Measurements from ENCODE around the gene ZNF165. TPM values are rescaled to one million over a fixed set of nuclear protein-coding genes. Genes with fewer than 3 reads are reported as not detected.

Gene ZNF165
- total RNA-seq, 1 donor from 2014 or later: not detected

GRCh38 chr6:28124350-28124970, 44.1 kb downstream of the ZNF165 start, which contains the start of gene ZSCAN16:
ZSCAN16 (plus strand) TSS chr6:28124609; CDS start chr6:28125444, 835 bp downstream.
- Histone ChIP-seq H3K27ac (peak within 1 kb of the TSS; percentile 77 to 78), H3K9me3 (no peaks in the 10 kb centered on the region), H3K36me3 (peaks cover 11 to 18% of the 10 kb centered on the region in 2 donors), H3K4me1 (peaks cover 3 to 9% of the 10 kb centered on the region in 2 donors), H3K4me3 (peak within 1 kb of the TSS; percentile 72 to 84), H3K27me3 (no peaks in the 10 kb centered on the region)
- no peak for TF ChIP-seq CTCF (IDR thresholded peaks at IDR 0.05)
- peak in 1 of 2 donors; percentile 89 for DNase-seq (ENCODE audit: low spot score in 2 of 2)
- intact Hi-C loops (cut with DNase I): loop anchor here (5.0 kb wide), 1 partner anchor 233 kb away; no protein-coding TSS in a partner anchor

- H3K9me3 ChIP-seq: no peaks in the 10 kb centered on the region
- H3K27me3 ChIP-seq: no peaks in the 10 kb centered on the region
- peak overlapping the region; percentile 72 to 84 for H3K4me3 ChIP-seq
- H3K36me3 ChIP-seq: peaks cover 15 to 17% of the 10 kb centered on the region in 2 donors
- TF ChIP-seq CTCF (IDR thresholded peaks at IDR 0.05): no peak
- H3K27ac ChIP-seq: peak overlapping the region; percentile 77 to 78
- H3K4me1 ChIP-seq: peaks cover 3 to 9% of the 10 kb centered on the region in 2 donors
- intact Hi-C loops (cut with DNase I): loop anchor here (5.0 kb wide), 1 partner anchor 232 kb away; no protein-coding TSS in a partner anchor
- no peak for DNase-seq (ENCODE audit: low spot score in 2 of 2)
These were observed 44.6 kb downstream of the ZNF165 start for GRCh38 chr6:28124971-28125353.

GRCh38 chr6:28125401-28125800, 45.0 kb downstream of the ZNF165 start:
- H3K36me3 ChIP-seq: peaks cover 12 to 17% of the 10 kb centered on the region in 2 donors

GRCh38 chr6:28134015-28134414, 53.6 kb downstream of the ZNF165 start:
- H3K27ac ChIP-seq: no peak overlapping the region
- no peak for DNase-seq (ENCODE audit: low spot score in 2 of 2)
- H3K27me3 ChIP-seq: no peaks in the 10 kb centered on the region
- intact Hi-C loops (cut with DNase I): no loop called here
- TF ChIP-seq CTCF (IDR thresholded peaks at IDR 0.05): peak in 2 of 3 experiments; percentile 9 to 18
- peaks cover 0 to 6% of the 10 kb centered on the region in 2 donors for H3K36me3 ChIP-seq
- no peaks in the 10 kb centered on the region for H3K9me3 ChIP-seq
- H3K4me3 ChIP-seq: no peak overlapping the region
- peaks cover 0 to 21% of the 10 kb centered on the region in 2 donors for H3K4me1 ChIP-seq

More at GRCh38 chr6:28125401-28125800, 45.0 kb downstream of the ZNF165 start:
- Histone ChIP-seq H3K4me1 (peaks cover 3 to 9% of the 10 kb centered on the region in 2 donors), H3K27me3 (no peaks in the 10 kb centered on the region), H3K27ac (no peak overlapping the region), H3K9me3 (no peaks in the 10 kb centered on the region), H3K4me3 (peak overlapping the region in 1 of 2 donors; percentile 84)
- TF ChIP-seq CTCF (IDR thresholded peaks at IDR 0.05): no peak
- no peak for DNase-seq (ENCODE audit: low spot score in 2 of 2)
- intact Hi-C loops (cut with DNase I): no loop called here

GRCh38 chr6:28134716-28135115, 54.3 kb downstream of the ZNF165 start:
- Histone ChIP-seq H3K4me3 (no peak overlapping the region), H3K36me3 (peaks cover 0 to 4% of the 10 kb centered on the region in 2 donors), H3K9me3 (no peaks in the 10 kb centered on the region), H3K27me3 (no peaks in the 10 kb centered on the region), H3K4me1 (peaks cover 0 to 21% of the 10 kb centered on the region in 2 donors), H3K27ac (no peak overlapping the region)
- DNase-seq (ENCODE audit: low spot score in 2 of 2): no peak
- no peak for TF ChIP-seq CTCF (IDR thresholded peaks at IDR 0.05)
- intact Hi-C loops (cut with DNase I): loop anchor here (5.0 kb wide), 3 partner anchors 133 to 848 kb away; partner anchors contain the start of genes ZSCAN26 and ZSCAN31
